HepG2 (cell line): Measurements from ENCODE around the gene CLDN14. TPM values are rescaled to one million over a fixed set of nuclear protein-coding genes. Genes with fewer than 3 reads are reported as not detected.

Experiments used
- ATAC-seq: fragments of 200-7000 bp; cut with Tn5 transposase; 3 replicates; pipeline ENCODE4 v1.9.1; 2020; ENCODE audit warnings: mild to moderate bottlenecking, moderate library complexity
- BruUV-seq: library from RNA; stranded (reverse); fragments of 400-500 nt; replicated peaks from 2 replicates; lab custom pipeline; 2021; lab: Mats Ljungman, UMichigan
- CTCF ChIA-PET: fragments of 300-600 bp; formaldehyde crosslinking; extraction: SDS; loops from one replicate; lab custom pipeline; 2021; ENCODE audit warnings: low total read pairs, inconsistent platforms, low intra/inter-chr PET ratio; lab: Yijun Ruan, JAX
- POLR2A ChIA-PET: fragments of 350-600 bp; sonication (Branson Sonifier 250); formaldehyde crosslinking; loops from one replicate; lab custom pipeline; 2020; ENCODE audit warnings: antibody characterized with exemption, inconsistent platforms; lab: Yijun Ruan, JAX
- DNase-seq: peaks from one replicate; pipeline ENCODE4 v3.0.0-alpha.2; 2015; ENCODE audit warnings: low spot score
- FAIRE-seq: peaks from 3 replicates; lab custom pipeline; 2011; peaks lifted over from hg19 to GRCh38; lab: Jason Lieb, UNC
- H2AFZ ChIP-seq: one replicate; pipeline ENCODE4 v1.6.1; 2011; ENCODE audit warnings: low read length, inconsistent platforms
- H3K27ac ChIP-seq: fragments of 300-600 bp; 3 replicates; pipeline ENCODE4 v1.8.0; 2011; ENCODE audit warnings: mixed run types, mild to moderate bottlenecking, mixed read lengths, low read length, inconsistent platforms; ENCODE audit not compliant: insufficient read depth; ENCODE audit errors: extremely low read length
- H3K27me3 ChIP-seq, 2 experiments: fragments of 200-600 bp in 1 of 2; 2 replicates in 1 of 2; 3 replicates in 1 of 2; pipeline versions ENCODE4 v1.6.0 to v1.8.0; 2011; ENCODE audit warnings: low read length in 2 of 2, mild to moderate bottlenecking in 2 of 2, moderate library complexity in 2 of 2, inconsistent platforms in 1 of 2; ENCODE audit not compliant: insufficient read depth in 2 of 2, control insufficient read depth in 1 of 2
- H3K36me3 ChIP-seq, 2 experiments: fragments of 200-600 bp in 1 of 2; replicated peaks in 1 of 2; 2 replicates in 1 of 2; 3 replicates in 1 of 2; pipeline versions ENCODE4 v1.5.1 to v1.8.0; 2011; ENCODE audit warnings: low read length in 2 of 2, inconsistent platforms in 1 of 2; ENCODE audit not compliant: insufficient read depth in 2 of 2, control insufficient read depth in 1 of 2
- H3K4me1 ChIP-seq: 2 replicates; pipeline ENCODE4 v1.5.1; 2012; ENCODE audit warnings: low read length, inconsistent platforms; ENCODE audit not compliant: insufficient read depth
- H3K4me2 ChIP-seq: 2 replicates; pipeline ENCODE4 v1.6.0; 2011; ENCODE audit warnings: low read depth, low read length, inconsistent platforms
- H3K4me3 ChIP-seq, 3 experiments: fragments of 200-600 bp in 1 of 3; sonication (generic), shearing (Covaris generic) in 1 of 3; replicated peaks in 1 of 3; 2 replicates each; pipeline ENCODE4 v1.5.1; 2011 to 2016; ENCODE audit warnings: low read length in 3 of 3, inconsistent platforms in 2 of 3, low read depth in 2 of 3, mild to moderate bottlenecking in 2 of 3, control low read depth in 1 of 3, mixed read lengths in 1 of 3; ENCODE audit not compliant: insufficient read depth in 1 of 3
- H3K79me2 ChIP-seq: one replicate; pipeline ENCODE4 v1.6.1; 2011; ENCODE audit warnings: low read length, inconsistent platforms; ENCODE audit not compliant: insufficient read depth
- H3K9ac ChIP-seq: 2 replicates; pipeline ENCODE4 v1.6.0; 2011; ENCODE audit warnings: mild to moderate bottlenecking, low read depth, low read length, inconsistent platforms; ENCODE audit not compliant: insufficient read depth
- H3K9me3 ChIP-seq: 2 replicates; pipeline ENCODE4 v1.5.1; 2012; ENCODE audit warnings: mild to moderate bottlenecking, low read length
- H4K20me1 ChIP-seq: 2 replicates; pipeline ENCODE4 v1.6.0; 2011; ENCODE audit warnings: inconsistent platforms, mild to moderate bottlenecking, low read length, moderate library complexity; ENCODE audit not compliant: insufficient read depth
- CCDC6 ChIP-seq: sonication (generic); formaldehyde crosslinking; IDR thresholded peaks from 2 replicates; pipeline ENCODE4 v1.8.1; 2022; ENCODE audit warnings: mild to moderate bottlenecking, missing genetic modification reagents, moderate library complexity
- KLF6 ChIP-seq: IDR thresholded peaks from 2 replicates; pipeline ENCODE4 v1.8.0; 2016; ENCODE audit warnings: missing biosample characterization, missing genetic modification reagents
- NFYC ChIP-seq: IDR thresholded peaks from 2 replicates; pipeline ENCODE4 v1.6.1; 2016; ENCODE audit warnings: missing genetic modification reagents, missing compliant biosample characterization
- POLR2AphosphoS2 ChIP-seq: IDR thresholded peaks from 2 replicates; pipeline ENCODE4 v1.6.1; 2011; ENCODE audit warnings: low read depth, low read length, improper control_type of control experiment
- TCF7 ChIP-seq: sonication (generic); IDR thresholded peaks from 2 replicates; pipeline ENCODE4 v1.6.1; 2016; ENCODE audit warnings: antibody characterized with exemption, low read depth
- ZNF570 ChIP-seq: sonication (generic); formaldehyde crosslinking; IDR thresholded peaks from 2 replicates; pipeline ENCODE4 v1.4.0; 2020; ENCODE audit warnings: mild to moderate bottlenecking, missing genetic modification reagents, borderline replicate concordance
- WGBS: methylation state at CpG from one replicate; pipeline ENCODE4 v1.1.6; 2017; ENCODE audit warnings: low lambda C conversion rate; 5-methylcytosine and 5-hydroxymethylcytosine counted together
- in situ Hi-C: cut with HindIII; loops from 2 replicates; pipeline ENCODE4 v1.10.0; 2017; ENCODE audit warnings: low pct_unique_long_range_greater_than_20kb; ENCODE audit not compliant: extremely low pct_ligation_motif_present
- intact Hi-C: fragments of 100-400 bp; cut with micrococcal nuclease; formaldehyde crosslinking; loops from one replicate; pipeline ENCODE4 v1.10.0; 2022; ENCODE audit not compliant: unreplicated experiment
- polyA plus RNA-seq, 8 experiments: library from polyadenylated mRNA; depleted of rRNA in 3 of 8; stranded (reverse) in 7 of 8; unstranded in 1 of 8; fragments of >200 nt; fragmentation: Illumina TruSeq in 4 of 8; extraction: Trizol in 4 of 8; gene quantifications; 2 replicates each; pipeline versions ENCODE4 v1.2.1 to v1.2.3, GENCODE V29; 2011 to 2016; ENCODE audit warnings: low read depth in 4 of 8, missing spikeins in 1 of 8, mixed read lengths in 1 of 8; ENCODE audit not compliant: insufficient read depth in 1 of 8
- total RNA-seq, 5 experiments: library from RNA; depleted of rRNA; stranded (reverse); fragments of >200 nt; fragmentation: Illumina TruSeq; extraction: Trizol; gene quantifications; 2 replicates each; pipeline ENCODE4 v1.2.3, GENCODE V29; 2016; ENCODE audit warnings: low read depth in 1 of 5
- TF ChIP-seq, protein P1 (sequence below): sonication (generic); formaldehyde crosslinking; IDR thresholded peaks from 2 replicates; pipeline ENCODE4; 2020; ENCODE audit warnings: missing genetic modification reagents, mild to moderate bottlenecking, borderline replicate concordance
- TF ChIP-seq, protein P2 (sequence below): IDR thresholded peaks from 2 replicates; pipeline ENCODE4 v1.6.1; 2016; ENCODE audit warnings: mild to moderate bottlenecking

The CLDN14 gene
- total and polyA plus RNA-seq, 2 of the 13 experiments (the other 11 are each of a cell fraction or from before 2014, with no cell fraction given), result 1.1 to 1.4 TPM

DNA sequence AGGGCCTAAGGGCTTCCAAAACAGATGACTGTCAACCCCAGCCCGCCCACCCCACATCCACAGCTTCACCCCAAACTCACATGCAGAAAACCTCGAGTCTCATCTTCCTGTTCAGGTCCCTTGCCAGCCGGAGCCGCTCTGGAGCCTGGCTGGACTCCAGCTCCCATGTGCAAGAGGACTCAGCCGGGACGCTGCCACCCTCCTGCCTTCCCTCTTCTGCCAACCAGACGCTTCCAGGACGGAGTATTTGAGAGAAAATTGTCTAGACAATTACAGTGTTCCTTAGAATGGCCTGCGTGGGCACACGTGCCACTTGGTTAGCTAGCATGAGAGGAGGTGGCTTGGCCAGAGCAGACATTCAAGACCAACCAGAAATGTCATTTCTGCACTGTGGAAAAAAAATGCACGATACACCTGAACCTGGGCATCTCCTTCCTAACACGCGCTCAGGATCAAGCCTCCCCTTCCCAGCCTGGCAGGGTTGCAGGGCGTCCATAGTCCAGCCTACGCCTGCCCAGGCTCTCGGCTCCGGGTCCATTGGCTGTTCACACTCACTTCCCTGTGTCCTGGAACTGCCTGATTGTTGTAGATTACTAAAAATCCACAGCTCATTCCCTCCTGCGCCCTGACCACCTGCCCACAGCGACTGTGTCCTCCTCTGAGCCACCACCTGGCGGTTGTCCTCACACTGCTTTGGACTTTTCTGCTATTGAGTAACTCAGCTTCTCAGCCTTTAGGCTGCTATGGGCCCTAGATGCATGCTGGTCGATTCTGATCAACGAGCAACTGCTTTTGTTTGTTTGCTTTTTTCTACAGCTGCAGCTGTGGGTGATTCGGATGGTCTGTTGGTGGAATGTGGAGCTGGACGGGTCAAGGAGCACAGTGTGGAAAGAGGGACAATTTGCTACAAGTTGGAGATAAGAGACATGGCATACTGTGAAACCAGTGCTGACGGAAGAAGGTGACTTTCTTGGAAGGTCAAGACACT is at the start of gene CLDN14 (continued):
- TF ChIP-seq, protein P1, sequence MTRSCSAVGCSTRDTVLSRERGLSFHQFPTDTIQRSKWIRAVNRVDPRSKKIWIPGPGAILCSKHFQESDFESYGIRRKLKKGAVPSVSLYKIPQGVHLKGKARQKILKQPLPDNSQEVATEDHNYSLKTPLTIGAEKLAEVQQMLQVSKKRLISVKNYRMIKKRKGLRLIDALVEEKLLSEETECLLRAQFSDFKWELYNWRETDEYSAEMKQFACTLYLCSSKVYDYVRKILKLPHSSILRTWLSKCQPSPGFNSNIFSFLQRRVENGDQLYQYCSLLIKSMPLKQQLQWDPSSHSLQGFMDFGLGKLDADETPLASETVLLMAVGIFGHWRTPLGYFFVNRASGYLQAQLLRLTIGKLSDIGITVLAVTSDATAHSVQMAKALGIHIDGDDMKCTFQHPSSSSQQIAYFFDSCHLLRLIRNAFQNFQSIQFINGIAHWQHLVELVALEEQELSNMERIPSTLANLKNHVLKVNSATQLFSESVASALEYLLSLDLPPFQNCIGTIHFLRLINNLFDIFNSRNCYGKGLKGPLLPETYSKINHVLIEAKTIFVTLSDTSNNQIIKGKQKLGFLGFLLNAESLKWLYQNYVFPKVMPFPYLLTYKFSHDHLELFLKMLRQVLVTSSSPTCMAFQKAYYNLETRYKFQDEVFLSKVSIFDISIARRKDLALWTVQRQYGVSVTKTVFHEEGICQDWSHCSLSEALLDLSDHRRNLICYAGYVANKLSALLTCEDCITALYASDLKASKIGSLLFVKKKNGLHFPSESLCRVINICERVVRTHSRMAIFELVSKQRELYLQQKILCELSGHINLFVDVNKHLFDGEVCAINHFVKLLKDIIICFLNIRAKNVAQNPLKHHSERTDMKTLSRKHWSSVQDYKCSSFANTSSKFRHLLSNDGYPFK, result no peak; the same call in 1 of the 2 replicates

DNA sequence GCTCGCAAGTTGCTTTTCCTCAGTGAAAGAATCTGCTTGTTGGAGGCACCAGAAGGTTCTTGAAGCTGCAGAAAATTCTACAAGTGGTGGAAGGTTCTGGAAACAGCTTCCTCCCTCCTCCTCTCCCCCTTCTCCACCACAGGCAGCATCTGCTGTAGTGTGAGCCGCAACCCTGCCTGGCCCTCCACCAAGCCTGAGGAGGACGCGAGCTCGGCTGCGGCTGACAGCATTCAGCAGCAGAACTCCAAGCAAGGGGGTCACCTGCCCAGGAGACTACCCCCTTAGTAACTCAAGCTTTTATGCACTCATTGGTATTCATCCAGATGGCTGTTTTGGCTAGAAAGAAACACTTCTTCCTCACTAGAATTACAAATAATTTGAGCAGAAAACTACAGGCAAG is 48.8 kb upstream of the CLDN14 start:
- in situ Hi-C loops (no loop called here), intact Hi-C loops (no loop called here)
- no peak for ATAC-seq
- no peak overlapping the region for H3K4me2 ChIP-seq
- H3K27ac ChIP-seq, result no peak overlapping the region
- BruUV-seq, result no TSS peak
- no peak for FAIRE-seq
- H4K20me1 ChIP-seq, result no peaks in the 10 kb centered on the region
- no peak for DNase-seq
- H3K9me3 ChIP-seq, result no peaks in the 10 kb centered on the region
- no peak overlapping the region for H2AFZ ChIP-seq
- H3K4me3 ChIP-seq, result no peak overlapping the region
- peaks cover 2 to 24% of the 10 kb centered on the region in 2 experiments; a peak in 2 of 5 replicates for H3K27me3 ChIP-seq
- ChIA-PET CTCF (no interaction called here), POLR2A (no interaction called here)
- H3K9ac ChIP-seq, result no peak overlapping the region
- whole genome bisulfite sequencing, result 100% methylated on average over 1 of the region's 6 CpGs
- no peaks in the 10 kb centered on the region for H3K79me2 ChIP-seq
- no peaks in the 10 kb centered on the region for H3K36me3 ChIP-seq
- H3K4me1 ChIP-seq, result no peaks in the 10 kb centered on the region
- no peak for TF ChIP-seq POLR2AphosphoS2
- TF ChIP-seq, protein P2, sequence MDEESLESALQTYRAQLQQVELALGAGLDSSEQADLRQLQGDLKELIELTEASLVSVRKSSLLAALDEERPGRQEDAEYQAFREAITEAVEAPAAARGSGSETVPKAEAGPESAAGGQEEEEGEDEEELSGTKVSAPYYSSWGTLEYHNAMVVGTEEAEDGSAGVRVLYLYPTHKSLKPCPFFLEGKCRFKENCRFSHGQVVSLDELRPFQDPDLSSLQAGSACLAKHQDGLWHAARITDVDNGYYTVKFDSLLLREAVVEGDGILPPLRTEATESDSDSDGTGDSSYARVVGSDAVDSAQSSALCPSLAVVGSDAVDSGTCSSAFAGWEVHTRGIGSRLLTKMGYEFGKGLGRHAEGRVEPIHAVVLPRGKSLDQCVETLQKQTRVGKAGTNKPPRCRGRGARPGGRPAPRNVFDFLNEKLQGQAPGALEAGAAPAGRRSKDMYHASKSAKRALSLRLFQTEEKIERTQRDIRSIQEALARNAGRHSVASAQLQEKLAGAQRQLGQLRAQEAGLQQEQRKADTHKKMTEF (CRISPR knock-in tag), result no peak
- TF ChIP-seq KLF6 (CRISPR knock-in tag), result no peak
- no peak for TF ChIP-seq TCF7
- no peak for TF ChIP-seq ZNF570 (CRISPR knock-in tag)
- TF ChIP-seq NFYC (CRISPR knock-in tag), result no peak
- no peak for TF ChIP-seq CCDC6 (CRISPR knock-in tag)
- TF ChIP-seq, all 625 proteins: peak for 0
